ENCODE data around the gene CLDN2. TPM values are rescaled to one million over a fixed set of nuclear protein-coding genes. Genes with fewer than 3 reads are reported as not detected.

The CLDN2 gene, protein sequence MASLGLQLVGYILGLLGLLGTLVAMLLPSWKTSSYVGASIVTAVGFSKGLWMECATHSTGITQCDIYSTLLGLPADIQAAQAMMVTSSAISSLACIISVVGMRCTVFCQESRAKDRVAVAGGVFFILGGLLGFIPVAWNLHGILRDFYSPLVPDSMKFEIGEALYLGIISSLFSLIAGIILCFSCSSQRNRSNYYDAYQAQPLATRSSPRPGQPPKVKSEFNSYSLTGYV
- not detected for total RNA-seq (ENCODE audit: insufficient read depth, low replicate concordance)

DNA sequence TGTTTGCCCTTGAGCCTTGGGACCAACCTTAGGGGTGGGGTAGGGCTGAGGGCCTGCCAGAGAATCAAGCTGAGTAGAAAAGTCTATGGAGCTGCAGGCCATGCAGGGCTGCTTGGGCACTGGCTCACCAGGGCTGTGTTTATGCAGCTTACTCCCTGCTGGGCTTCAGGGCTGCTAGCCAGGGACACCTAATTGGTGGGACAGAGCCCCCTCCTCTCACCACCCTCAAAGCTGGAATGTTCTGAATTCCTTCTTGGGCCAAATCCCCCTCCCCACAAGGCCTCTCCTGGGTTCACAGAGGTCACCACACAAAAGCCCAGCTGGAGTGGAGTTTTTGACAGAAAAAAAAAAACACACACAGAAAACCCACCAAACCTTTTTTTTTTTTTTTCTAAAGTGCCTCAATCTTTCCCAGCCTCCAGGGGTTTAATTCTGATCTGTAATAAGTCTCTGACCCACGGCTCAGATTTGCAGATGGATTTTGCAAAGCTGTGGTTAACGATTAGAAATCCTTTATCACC lies at the start of gene CLDN2:
Gene CLDN2 (plus strand): TSS at position 471 of the 521 bp plus-strand sequence. CDS start 7,827 bp downstream, outside the sequence.
- DNase-seq (ENCODE audit: low spot score) = no peak

DNA sequence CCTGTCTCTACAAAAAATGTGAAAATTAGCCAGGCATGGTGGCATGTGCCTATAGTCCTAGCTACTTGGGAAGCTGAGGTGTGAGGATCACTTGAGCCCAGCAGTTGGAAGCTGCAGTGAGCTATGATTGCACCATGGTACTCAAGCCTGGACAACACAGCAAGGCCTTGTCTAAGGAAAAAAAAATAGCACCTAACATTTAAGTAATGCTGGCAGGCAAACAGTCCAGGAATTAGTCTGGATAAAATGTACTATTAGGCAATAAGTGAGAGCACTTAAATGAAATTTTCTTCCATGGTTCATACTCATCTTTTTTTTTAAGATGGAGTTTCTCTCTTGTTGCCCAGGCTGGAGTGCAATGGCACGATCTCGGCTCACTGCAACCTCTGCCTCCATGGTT lies 47.4 kb upstream of the CLDN2 start:
- DNase-seq (ENCODE audit: low spot score) = peak; percentile 2

DNA sequence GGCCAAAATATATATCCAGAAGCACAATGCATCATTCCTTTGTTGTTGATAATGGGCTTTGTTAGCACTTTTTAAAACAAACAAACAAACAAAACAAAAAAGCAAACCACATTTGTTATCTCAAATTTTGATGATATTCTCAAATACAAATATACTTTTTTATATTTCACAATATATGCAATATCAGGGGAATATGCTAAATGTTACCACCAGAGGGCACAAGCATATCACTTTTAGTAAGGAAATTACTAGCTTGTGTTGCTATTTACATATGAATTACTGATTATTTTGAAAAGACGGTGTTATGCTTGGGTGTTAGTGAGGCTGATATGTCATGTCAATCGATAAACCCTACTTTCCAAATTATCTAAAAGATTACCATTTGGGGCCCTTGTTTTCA lies 46.1 kb upstream of the CLDN2 start:
- no peak for DNase-seq (ENCODE audit: low spot score)

DNA sequence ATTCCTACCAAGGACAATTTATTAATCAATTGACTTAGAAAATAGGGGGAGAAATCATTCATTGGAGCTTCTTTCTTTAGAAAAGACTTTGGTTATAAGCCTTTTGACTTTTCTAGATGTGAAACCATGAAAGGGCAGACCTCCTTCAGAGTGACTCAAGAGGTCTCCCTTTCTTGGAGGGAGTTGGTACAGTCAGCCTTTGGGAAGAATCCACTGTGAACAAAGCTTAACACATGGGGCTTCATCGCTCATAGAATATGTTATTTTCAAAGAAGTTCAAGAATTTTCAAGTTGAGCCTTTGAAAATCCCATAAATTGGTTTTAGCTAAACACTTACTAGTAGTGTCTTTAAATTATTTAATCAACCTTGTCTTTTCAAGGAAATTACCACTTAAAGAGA lies 45.1 kb upstream of the CLDN2 start:
- DNase-seq (ENCODE audit: low spot score) = no peak

DNA sequence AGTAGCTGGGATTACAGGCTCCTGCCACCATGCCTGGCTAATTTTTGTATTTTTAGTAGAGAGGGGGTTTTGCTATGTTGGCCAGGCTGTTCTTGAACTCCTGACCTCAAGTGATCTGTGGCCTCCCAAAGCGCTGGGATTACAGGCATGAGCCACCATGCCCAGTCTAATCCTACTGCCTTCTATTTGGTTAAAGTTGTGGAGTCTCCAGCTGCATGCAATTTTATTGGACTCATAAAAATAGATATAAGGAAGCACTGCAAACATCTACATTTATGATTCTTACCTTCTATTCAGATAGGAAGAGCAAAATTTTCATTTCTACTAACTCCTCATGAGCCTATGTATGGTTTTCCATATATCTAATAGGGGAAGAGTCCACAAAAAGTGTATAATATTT lies 30.7 kb upstream of the CLDN2 start:
- DNase-seq (ENCODE audit: low spot score) = no peak

DNA sequence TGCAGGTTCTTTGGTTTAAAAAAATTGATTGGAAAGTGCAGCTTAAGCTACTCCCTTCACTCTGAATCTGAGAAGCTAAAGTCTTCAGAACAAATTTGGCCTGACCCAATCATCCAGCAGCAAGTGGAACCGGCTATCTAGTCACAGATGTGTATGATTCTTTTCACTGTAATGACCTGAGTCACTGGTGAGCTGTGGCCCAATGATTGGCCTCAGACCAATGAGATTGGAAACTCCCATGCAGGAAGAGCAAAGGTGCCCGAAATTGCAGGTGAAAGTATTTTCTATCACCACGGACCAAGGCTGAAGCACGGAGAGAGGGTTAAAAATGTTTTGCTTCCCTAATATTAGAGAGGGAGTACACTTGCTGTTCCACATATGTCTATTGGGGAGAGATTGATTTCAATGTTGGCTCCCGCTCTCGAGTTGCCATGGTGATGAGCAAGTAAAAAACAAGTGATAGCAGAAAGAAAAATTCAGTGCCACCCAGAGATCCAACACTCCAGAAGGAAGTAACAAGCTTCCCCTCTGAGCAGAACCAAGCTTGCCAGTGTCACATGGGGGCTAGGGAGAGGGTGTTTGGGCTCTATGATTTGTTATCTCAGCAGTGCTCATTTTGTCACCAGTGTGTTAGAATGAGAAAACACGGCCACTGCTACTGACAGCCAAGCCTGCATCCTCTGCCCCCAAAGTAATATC lies 28.3 kb upstream of the CLDN2 start:
- no peak for DNase-seq (ENCODE audit: low spot score)

DNA sequence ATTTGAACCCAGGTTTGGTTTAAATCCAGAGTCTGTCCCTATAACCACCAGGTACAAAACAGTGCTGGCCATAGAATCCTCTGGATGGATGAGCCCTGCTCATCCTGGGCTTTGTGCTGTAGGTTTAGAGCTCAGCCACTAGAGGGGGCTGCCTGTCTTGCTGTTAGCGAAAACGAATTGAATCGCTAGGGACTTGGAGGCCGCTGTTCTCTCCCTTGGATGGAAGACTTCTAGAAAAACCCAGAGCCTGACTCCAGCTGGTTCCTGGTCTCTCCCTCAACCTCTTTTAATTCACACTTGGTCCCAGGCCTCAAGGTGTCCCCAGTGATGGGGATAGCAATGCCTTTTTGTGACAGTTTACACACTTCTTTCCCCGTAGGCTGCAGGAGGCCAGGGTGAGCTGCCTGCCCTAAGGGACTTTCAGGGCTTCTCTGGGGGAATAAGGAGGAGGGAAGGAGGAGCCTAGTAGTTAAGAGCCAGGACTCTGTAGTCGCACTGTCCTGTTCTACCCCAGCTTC lies 25.8 kb upstream of the CLDN2 start:
- DNase-seq (ENCODE audit: low spot score) = peak; percentile 70

DNA sequence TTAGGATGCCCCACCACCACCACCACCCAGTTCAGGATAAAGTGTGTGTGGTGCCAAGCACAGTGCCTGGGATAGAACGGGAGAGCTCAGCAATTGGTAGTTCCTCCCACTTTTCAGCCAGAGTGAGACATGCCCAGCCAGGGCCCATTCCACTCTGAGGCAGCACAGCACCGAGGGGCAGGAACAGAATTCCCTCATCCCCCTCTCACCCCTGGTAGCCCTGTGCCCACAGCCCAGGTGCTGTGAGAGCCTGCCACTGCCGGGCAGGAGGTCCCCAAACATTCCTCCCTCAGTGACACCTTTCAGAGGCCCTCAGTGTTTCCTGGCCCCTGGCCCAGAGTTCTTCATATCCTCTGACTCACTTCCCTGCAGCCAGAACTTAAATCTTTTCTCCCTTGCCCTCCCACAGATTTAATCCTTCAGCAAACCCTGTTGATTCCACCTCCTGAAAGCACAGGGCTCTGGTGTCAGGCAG lies 25.2 kb upstream of the CLDN2 start:
- peak; percentile 72 for DNase-seq (ENCODE audit: low spot score)

DNA sequence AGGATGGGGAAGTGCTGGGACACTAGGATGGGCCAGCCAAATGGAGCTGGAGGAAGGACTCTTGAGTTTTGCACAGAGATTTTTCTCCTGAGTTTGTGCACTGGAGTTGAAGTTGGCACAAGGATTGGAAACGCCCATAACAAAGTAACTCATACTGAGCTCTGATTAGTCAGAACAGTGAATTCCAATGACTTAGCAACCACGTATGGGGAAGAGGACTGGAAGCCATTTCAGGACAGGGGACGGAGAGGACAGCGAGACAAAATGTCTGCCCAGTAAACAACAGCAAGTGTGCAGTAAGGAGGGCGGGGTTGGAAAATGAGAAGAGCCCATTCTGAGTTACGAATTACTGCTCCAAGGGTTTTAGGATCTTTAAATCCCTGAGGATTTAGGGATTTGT lies 22.9 kb upstream of the CLDN2 start:
- peak; percentile 46 for DNase-seq (ENCODE audit: low spot score)

DNA sequence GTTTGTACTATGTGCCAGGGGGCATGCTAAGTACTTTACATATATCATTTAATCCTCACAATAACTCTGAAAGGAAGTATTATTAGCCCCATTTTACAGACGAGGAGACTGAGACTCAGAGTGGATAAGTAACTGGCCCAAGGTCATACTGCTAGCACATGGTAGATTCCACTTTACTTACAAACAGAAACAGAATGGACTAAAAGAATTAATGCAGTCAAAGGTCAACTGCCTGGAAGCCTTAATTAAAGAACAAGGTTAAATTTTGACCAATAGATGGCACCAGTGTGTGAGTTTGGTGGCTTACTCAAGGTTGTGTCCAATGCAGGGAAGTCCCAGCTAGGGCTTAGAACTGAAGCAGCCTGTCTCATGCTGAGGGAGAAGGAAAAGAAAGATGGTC lies 21.7 kb upstream of the CLDN2 start:
- peak; percentile 9 for DNase-seq (ENCODE audit: low spot score)

DNA sequence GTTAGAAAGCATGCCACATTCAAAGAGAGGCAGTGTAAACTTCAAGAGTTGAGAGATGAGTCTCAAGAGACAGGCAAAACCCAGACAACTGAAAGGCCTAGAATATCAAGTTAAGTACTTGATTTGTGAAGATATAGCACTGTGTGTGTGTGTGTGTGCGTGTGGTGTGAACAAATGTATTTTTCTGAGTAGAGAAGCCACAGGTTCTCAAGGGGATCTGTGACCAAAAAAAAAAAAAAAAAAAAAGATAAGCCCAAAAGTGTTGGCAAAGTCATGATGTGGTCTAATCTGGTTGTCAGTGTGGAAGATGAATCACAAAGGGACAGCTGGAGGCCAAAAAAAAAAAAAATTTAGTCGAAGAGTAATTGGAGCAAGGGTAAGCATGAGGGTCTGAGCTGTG lies 20.9 kb upstream of the CLDN2 start:
- DNase-seq (ENCODE audit: low spot score) = no peak

DNA sequence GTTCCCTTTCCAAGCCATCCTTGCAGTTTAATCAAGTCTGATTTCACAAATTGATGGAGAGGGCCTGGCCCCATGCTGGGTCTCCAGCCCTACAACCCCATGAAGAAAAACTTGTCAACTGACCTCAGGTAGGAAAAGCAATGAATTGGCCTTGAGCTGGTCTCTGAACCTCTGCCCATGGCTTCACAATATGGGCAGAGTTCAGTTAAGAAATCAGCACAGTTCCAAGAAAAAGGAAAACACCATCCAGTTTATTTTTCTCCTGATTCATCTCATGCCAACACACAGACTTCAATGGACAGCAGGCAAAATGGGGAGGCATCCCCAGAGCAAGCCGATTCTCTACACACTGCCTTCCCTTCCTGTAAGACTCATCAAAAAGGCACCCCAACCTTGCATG lies 20.4 kb upstream of the CLDN2 start:
- no peak for DNase-seq (ENCODE audit: low spot score)

DNA sequence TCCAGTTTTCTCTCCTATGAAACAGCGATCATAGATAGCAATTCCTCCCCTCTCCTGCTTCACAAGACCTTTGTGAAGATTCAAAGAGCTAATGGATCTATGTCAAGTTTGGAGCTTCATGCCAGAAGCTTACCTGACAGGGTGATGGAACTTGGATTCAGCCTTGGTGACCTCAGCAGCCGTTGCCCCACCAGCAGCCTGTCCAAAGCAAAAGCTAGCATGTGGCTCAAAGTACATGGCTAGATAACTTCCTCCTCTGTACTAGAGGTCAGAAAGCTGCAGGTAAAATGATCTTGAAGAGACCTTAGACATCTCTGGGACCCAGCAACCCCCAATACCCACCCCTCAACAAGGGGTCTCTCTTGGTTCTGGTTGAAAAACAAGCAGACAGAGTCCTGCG lies 18.9 kb upstream of the CLDN2 start:
- no peak for DNase-seq (ENCODE audit: low spot score)

DNA sequence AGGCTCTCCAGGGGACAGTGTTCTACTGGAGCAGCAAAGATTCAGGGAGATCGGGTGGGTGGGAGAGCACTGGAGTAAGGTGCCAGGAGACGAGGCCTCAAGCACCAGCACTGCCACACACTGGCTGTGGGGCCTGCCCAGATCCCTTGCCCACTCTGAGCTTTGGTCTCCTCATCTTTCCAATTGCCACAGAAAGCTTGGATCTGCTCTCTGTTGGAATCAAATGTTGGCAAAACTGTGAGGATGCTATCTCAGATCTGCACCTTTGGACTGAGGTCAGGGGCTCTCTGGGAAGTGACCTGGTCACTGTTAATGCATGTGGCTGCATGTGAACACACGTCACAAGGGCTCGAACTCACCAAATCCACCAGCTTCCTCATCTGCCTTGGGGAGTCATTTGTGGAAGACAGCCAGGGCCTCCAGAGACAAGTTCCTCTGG lies 18.4 kb upstream of the CLDN2 start:
- DNase-seq (ENCODE audit: low spot score) = no peak

DNA sequence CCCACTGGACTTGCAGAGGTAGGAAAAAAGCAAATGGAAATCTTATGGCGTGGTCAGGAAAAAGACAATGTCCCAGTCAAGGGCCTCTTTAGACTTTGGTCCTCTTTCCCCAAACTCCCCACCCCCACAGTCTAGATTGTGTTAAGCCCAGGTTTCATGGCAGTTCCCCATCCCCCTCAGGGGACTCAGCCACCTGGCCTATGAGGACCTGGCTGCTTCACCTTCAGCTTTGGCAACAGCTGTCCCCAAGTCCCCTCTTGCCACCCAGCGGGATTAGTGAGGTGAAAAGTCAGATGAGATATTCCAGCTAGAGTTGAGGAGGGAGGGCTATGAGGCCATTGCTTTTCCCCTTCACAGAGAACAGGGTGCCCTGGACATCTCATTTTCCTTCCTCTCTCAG lies 17.5 kb upstream of the CLDN2 start:
- DNase-seq (ENCODE audit: low spot score) = no peak

DNA sequence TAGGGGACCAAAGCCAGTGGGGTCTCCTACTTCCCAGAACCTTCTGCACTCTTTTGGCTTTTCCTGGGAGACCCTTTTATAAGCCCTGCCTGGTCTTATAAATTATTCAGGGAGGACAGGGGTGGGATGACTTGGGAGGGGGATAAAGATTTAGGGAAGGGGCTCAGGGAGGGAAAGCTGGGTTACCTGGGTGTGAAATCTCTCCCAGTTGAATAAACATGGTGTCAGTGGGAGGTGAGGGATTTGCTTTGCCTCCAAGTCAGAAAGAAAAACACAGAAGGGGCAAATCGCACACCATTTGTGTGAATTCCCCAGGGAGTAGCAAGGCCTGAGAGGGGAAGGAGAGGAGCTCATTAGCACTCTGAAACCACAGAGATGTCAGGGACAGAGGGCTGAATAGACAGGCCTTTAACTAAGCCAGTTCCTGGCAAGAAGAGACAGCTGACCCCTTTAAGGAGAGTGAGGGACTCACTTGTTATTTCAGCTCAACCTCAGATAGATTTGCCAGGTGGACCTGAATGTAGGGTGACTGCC lies 16.8 kb upstream of the CLDN2 start, which contains the start of gene RIPPLY1:
Gene RIPPLY1 (minus strand): TSS at position 51 of the 534 bp plus-strand sequence. CDS start 54 bp downstream, outside the sequence.
- no peak for DNase-seq (ENCODE audit: low spot score)

DNA sequence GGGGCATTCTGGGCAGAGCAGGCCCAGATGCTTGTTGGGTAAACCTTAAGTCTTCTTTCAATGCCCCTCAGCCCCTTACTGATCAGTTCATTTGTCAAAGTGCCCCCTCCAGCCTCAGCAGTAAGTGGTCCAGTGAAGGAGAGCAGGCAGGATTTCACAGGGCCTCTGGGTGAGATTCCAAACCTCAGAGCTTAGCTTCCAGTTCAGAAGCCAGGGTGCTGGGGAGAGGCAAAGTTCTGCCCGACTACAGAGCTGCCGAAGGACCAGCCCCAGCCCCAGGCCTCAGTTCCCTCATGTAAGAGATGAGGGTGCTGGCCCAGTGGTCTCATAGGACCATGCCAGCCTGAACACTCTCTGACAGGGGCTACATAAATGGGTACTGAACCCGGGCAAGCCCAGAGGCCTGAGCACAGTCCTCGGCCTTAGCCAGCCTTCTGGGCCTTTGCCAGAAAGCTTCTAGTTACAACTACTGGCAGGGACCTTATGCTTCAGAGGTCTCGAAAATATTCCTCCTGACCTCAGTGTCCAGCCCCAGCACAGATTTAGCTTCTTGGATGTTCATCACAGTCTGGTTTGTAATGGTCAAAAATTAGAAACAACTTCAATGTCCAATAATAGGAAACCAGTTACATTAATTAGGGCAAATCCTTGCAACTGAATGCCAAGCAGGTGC lies 16.2 kb upstream of the CLDN2 start:
- no peak for DNase-seq (ENCODE audit: low spot score)

DNA sequence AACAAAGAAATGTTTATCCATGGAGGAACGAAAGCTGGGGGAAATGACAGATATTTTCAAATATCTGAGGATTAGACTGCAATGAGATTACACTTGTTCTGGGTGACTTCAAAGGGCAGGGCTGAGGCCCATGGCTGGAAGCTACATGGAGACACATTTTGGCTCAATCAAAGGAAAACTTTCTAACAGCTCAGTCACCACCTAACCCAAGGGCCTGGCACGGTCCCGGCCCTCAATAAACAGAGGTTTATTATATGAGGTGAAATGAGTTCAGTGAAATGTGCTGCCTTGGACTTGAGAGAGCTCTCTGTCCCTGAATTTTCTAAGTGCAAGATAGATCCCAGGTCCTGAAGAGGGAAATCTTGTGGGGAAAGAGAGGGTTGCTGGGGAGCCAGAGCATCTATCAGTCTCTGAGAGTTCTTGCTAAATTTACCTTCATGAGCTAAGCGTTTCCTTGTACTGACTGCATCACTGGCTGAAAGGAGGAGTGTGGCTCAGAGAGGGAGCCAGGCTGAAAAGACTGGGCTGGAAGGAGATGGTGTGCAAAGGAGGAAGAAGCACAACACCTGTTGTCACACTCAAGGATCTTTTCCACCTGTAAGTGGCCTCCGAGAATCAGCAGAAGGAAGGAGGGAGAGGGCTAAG lies 15.0 kb upstream of the CLDN2 start:
- DNase-seq (ENCODE audit: low spot score) = no peak

DNA sequence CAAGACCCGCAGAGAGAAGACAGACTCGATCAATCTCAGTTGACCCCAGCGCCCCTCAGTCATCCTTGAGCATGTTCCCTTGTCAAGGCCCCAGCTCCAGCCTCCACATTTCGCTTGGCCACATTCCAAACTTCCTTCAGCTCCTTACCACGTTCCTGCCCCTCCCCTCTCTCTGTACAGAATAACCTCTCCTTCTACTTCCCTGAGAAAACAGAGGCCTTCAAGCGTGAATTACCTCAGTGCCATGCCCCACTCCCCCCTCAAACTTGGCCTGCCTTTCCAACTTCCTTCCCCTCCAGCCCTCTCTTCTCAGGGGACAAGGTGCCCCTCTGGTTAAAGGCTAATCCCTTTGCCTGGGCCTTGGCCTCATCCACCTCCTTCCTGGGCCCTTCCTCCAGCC lies 13.8 kb upstream of the CLDN2 start:
- peak; percentile 14 for DNase-seq (ENCODE audit: low spot score)

DNA sequence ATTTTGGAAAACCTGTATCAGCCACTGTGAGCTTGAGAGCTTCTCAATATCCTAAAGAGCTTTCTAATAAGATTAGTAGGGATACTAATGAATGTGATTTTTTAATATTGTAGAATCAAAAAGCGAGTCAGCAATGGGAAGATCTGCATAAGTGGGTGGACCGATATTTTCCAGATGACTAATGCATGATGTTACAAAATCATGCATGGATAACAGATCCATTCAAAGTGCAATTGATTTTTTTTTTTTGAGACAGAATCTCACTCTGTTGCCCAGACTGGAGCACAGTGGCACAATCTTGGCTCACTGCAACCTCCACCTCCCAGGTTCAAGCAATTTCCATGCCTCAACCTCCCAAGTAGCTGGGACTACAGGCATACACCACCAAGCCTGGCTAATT lies 7.3 kb upstream of the CLDN2 start:
- DNase-seq (ENCODE audit: low spot score) = no peak

DNA sequence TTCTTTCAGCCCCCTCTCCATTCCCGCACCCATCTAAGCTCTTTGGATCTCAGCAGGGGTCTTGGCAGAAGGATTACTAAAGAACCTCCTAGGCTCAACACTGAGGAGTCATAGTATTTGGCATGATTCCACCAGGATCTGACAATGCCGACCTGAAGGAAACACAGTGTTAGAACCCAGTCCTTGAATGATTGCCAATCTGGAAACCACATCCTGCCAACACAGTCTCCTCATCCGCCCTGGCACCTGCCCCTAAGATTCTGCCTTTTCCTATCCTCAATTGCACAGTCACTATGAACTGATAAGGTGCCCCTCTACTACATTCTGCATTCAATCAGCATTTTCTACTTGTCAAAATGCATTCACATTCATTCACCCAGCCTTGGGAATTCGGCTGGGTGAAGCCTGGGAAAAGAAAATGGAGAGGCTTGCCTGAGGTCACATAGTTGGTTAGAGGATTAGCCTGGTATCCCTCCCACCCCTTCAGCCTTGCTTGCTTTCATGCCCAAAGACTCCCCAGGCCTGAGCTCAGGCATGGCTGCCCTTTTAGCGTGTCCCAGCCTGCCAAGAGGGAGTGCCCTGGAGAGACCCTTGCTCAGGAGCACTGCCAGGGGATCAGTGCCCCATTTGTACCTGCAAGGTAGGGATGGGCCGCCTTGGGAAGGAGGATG lies 2.2 kb upstream of the CLDN2 start:
- no peak for DNase-seq (ENCODE audit: low spot score)

All from umbilical cord (tissue), 2 donors.